ENCODE measurements around the gene PAXX.
A peak's percentile ranks its signal among the peaks of the same experiment; 100 is the strongest.

PAXX gene

GRCh38 chr9:136972335-136972734, 19.9 kb upstream of the PAXX start:
- no peak for TF ChIP-seq CTCF (conservative IDR thresholded peaks at IDR 0.05; ENCODE audit: control insufficient read depth, insufficient read depth, low read depth, low read length)
- no peak overlapping the region for H3K4me3 ChIP-seq (ENCODE audit: control insufficient read depth, low read depth, low read length)
- no peak for DNase-seq (ENCODE audit: low read depth)

GRCh38 chr9:136972743-136973142, 19.5 kb upstream of the PAXX start:
- H3K4me3 ChIP-seq (ENCODE audit: control insufficient read depth, low read depth, low read length) = no peak overlapping the region
- no peak for TF ChIP-seq CTCF (conservative IDR thresholded peaks at IDR 0.05; ENCODE audit: control insufficient read depth, insufficient read depth, low read depth, low read length)
- no peak for DNase-seq (ENCODE audit: low read depth)

- no peak for TF ChIP-seq CTCF (conservative IDR thresholded peaks at IDR 0.05; ENCODE audit: control insufficient read depth, insufficient read depth, low read depth, low read length)
- no peak overlapping the region for H3K4me3 ChIP-seq (ENCODE audit: control insufficient read depth, low read depth, low read length)
- no peak for DNase-seq (ENCODE audit: low read depth)
These were observed 18.3 kb upstream of the PAXX start for GRCh38 chr9:136973618-136974617.

GRCh38 chr9:136974817-136975535, 17.2 kb upstream of the PAXX start:
- H3K4me3 ChIP-seq (ENCODE audit: control insufficient read depth, low read depth, low read length) = no peak overlapping the region
- no peak for DNase-seq (ENCODE audit: low read depth)
- no peak for TF ChIP-seq CTCF (conservative IDR thresholded peaks at IDR 0.05; ENCODE audit: control insufficient read depth, insufficient read depth, low read depth, low read length)

- no peak overlapping the region for H3K4me3 ChIP-seq (ENCODE audit: control insufficient read depth, low read depth, low read length)
- no peak for TF ChIP-seq CTCF (conservative IDR thresholded peaks at IDR 0.05; ENCODE audit: control insufficient read depth, insufficient read depth, low read depth, low read length)
- DNase-seq (ENCODE audit: low read depth) = no peak
These were observed 16.6 kb upstream of the PAXX start for GRCh38 chr9:136975644-136976043.

GRCh38 chr9:136977223-136977622, 15.0 kb upstream of the PAXX start, which contains the start of gene PTGDS:
PTGDS (plus strand) TSS chr9:136977504; CDS start chr9:136977579, 75 bp downstream.
- DNase-seq (ENCODE audit: low read depth) = peak; percentile 21
- no peak for TF ChIP-seq CTCF (conservative IDR thresholded peaks at IDR 0.05; ENCODE audit: control insufficient read depth, insufficient read depth, low read depth, low read length)
- H3K4me3 ChIP-seq (ENCODE audit: control insufficient read depth, low read depth, low read length) = peak within 1 kb of the TSS; percentile 28
